ENCODE measurements around the gene NAT8L. TPM values are rescaled to one million over a fixed set of nuclear protein-coding genes. Genes with fewer than 3 reads are reported as not detected.

NAT8L gene
- total RNA-seq, 1 donor from 2014 or later: 2.0 TPM

DNA sequence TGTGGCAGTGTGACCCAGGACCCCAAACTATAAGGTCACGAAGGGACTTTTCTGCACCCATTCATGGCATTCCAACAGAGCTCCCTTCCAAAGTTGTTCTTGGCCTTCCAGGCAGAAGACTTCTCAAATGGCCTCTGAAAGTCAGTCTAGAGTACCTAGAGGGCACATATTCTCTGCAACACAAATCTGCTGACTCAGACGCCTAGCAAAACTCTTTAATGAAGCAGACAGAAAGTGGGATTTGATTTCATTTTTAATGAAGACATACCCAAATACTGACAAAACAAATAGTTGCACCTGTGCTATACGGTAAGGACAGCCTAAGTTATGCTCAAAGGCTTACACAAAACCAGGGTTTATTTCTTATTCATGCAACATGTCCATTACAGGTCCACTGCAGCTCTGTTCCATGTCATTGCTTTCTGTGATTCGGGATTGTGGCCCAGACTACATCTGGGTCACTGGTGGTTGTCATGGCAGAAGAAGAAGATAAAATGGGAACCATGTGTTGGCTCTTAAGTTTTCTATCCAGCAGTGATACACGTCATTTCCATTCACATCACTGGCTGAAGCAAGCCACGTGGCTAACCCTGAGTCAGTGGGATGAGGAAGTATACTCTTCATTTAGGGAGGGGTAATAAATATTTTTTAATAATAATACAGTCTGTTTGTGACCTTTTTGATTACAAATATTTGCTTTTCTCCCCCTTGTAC is 57.7 kb downstream of the NAT8L start:
- H3K4me3 ChIP-seq (ENCODE audit: low read depth, low read length): no peak overlapping the region
- TF ChIP-seq, protein P1, sequence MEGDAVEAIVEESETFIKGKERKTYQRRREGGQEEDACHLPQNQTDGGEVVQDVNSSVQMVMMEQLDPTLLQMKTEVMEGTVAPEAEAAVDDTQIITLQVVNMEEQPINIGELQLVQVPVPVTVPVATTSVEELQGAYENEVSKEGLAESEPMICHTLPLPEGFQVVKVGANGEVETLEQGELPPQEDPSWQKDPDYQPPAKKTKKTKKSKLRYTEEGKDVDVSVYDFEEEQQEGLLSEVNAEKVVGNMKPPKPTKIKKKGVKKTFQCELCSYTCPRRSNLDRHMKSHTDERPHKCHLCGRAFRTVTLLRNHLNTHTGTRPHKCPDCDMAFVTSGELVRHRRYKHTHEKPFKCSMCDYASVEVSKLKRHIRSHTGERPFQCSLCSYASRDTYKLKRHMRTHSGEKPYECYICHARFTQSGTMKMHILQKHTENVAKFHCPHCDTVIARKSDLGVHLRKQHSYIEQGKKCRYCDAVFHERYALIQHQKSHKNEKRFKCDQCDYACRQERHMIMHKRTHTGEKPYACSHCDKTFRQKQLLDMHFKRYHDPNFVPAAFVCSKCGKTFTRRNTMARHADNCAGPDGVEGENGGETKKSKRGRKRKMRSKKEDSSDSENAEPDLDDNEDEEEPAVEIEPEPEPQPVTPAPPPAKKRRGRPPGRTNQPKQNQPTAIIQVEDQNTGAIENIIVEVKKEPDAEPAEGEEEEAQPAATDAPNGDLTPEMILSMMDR (conservative IDR thresholded peaks at IDR 0.05; ENCODE audit: low read depth, low read length): no peak
- DNase-seq (ENCODE audit: low read depth): no peak

Other genes starting within 250 kb of the NAT8L start
- 42.6 and 65.4 TPM in 2 replicates for gene LETM1, start 203.2 kb upstream of the NAT8L start, total RNA-seq
- 85.6 and 119 TPM in 2 replicates for gene NSD2, start 187.9 kb upstream of the NAT8L start, total RNA-seq
- gene NELFA, start 50.4 kb upstream of the NAT8L start, total RNA-seq: 28.0 and 34.5 TPM in 2 replicates
- gene HAUS3, start 182.8 kb downstream of the NAT8L start, total RNA-seq: 10.7 and 11.6 TPM in 2 replicates
- 0.29 and 0.94 TPM in 2 replicates for gene POLN, start 182.8 kb downstream of the NAT8L start, total RNA-seq
- gene MXD4, start 202.8 kb downstream of the NAT8L start, total RNA-seq: 14.0 and 26.9 TPM in 2 replicates

Measured in epithelial cell of proximal tubule (primary cell).